ENCODE results near the gene SCGB2B2. TPM values are rescaled to one million over a fixed set of nuclear protein-coding genes. Genes with fewer than 3 reads are reported as not detected.

SCGB2B2 gene
- total and polyA plus RNA-seq, 2 of the 4 experiments (the other 2 are of a cell fraction) = not detected

- no peak overlapping the region for H3K9ac ChIP-seq (ENCODE audit: low read depth, low read length)
- H4K5ac ChIP-seq (ENCODE audit: low read depth, low read length) = no peak overlapping the region
- H3K9me1 ChIP-seq (ENCODE audit: insufficient read depth, low read length) = 0 out of 2 replicates have a peak, but pooled peaks cover 5% of the 10 kb centered on the region
- intact Hi-C loops (cut with micrococcal nuclease) (no loop called here), dilution Hi-C loops (cut with HindIII; ENCODE audit: low sequenced_read_pairs, unreplicated experiment) (no loop called here), in situ Hi-C loops (cut with MboI; ENCODE audit: low sequenced_read_pairs) (no loop called here)
- no peak overlapping the region for H3K56ac ChIP-seq (ENCODE audit: extremely low read depth, insufficient read depth, low read length)
- no peak overlapping the region for H2BK120ac ChIP-seq (ENCODE audit: low read depth, low read length)
- H2BK5ac ChIP-seq (ENCODE audit: low read depth, low read length, poor library complexity, severe bottlenecking) = no peak overlapping the region
- no peak overlapping the region for H3K18ac ChIP-seq (ENCODE audit: low read depth, low read length)
- H3K23ac ChIP-seq (ENCODE audit: low read depth, low read length) = no peak overlapping the region
- H4K20me1 ChIP-seq (ENCODE audit: insufficient read depth, low read length) = no peaks in the 10 kb centered on the region
- H3K14ac ChIP-seq (replicated peaks; ENCODE audit: low read depth, low read length) = no peak overlapping the region
- TF ChIP-seq RCOR1 (IDR thresholded peaks at IDR 0.05; ENCODE audit: insufficient replicate concordance, low read length) = no peak
- no peak for TF ChIP-seq MAZ (IDR thresholded peaks at IDR 0.05; ENCODE audit: borderline replicate concordance, low read depth, low read length)
- no peak for TF ChIP-seq CEBPB (IDR thresholded peaks at IDR 0.05; ENCODE audit: low read depth, low read length)
- TF ChIP-seq ELK1 (IDR thresholded peaks at IDR 0.05; ENCODE audit: borderline replicate concordance, low read depth, low read length) = no peak
- no peak for TF ChIP-seq BHLHE40 (IDR thresholded peaks at IDR 0.05; ENCODE audit: low read depth, low read length)
- no peak for TF ChIP-seq USF2 (IDR thresholded peaks at IDR 0.05; ENCODE audit: low read depth, low read length)
- no peak for TF ChIP-seq POLR2A (IDR thresholded peaks at IDR 0.05; ENCODE audit: low read depth, low read length)
- no peak for TF ChIP-seq MXI1 (IDR thresholded peaks at IDR 0.05; ENCODE audit: borderline replicate concordance, low read depth, low read length)
- no peak for TF ChIP-seq CHD1 (IDR thresholded peaks at IDR 0.05; ENCODE audit: low read depth, low read length)
- TF ChIP-seq CTCF (conservative IDR thresholded peaks at IDR 0.05; ENCODE audit: low read depth, low read length) = no peak
- WGBS, 2 experiments (ENCODE audit: extremely low coverage in 2 of 2, insufficient read length in 1 of 2) = 20% methylated on average over 1 of the region's 3 CpGs; no CpG with 5 or more reads in 1 of the 2 experiments
- H2BK15ac ChIP-seq (ENCODE audit: low read depth, low read length) = no peak overlapping the region
- no peak for ATAC-seq (ENCODE audit: low read depth)
- DNase-seq = no peak
- no peak overlapping the region for H4K8ac ChIP-seq (ENCODE audit: low read depth in 2 of 2, low read length in 2 of 2)
- CTCF ChIA-PET = no interaction called here
- no peak overlapping the region for H3K4me2 ChIP-seq (ENCODE audit: low read depth, low read length)
- BruUV-seq (replicated peaks) = no TSS peak
- no peaks in the 10 kb centered on the region; the same call in 1 of the 2 replicates for H3K9me3 ChIP-seq (ENCODE audit: control insufficient read depth, insufficient read depth, low read length)
- peaks cover 2% of the 10 kb centered on the region; the same call in 1 of the 2 replicates for H3K4me1 ChIP-seq (ENCODE audit: control insufficient read depth, insufficient read depth, low read length)
- no peak overlapping the region for H2BK20ac ChIP-seq (ENCODE audit: low read depth, low read length)
- H3K36me3 ChIP-seq (ENCODE audit: control insufficient read depth, insufficient read depth, low read length) = no peaks in the 10 kb centered on the region
- H2AK5ac ChIP-seq (ENCODE audit: low read depth, low read length) = no peak overlapping the region
- H3K27ac ChIP-seq (ENCODE audit: insufficient read depth, low read length) = no peak overlapping the region
- H3K79me1 ChIP-seq (ENCODE audit: low read depth in 1 of 2, low read length in 2 of 2) = peaks cover 6% of the 10 kb centered on the region in 2 experiments
- H3K4me3 ChIP-seq (ENCODE audit: insufficient read depth, low read depth, low read length) = no peak overlapping the region
- no peaks in the 10 kb centered on the region for H3K27me3 ChIP-seq (ENCODE audit: control insufficient read depth, insufficient read depth, low read length)
- no peak overlapping the region for H3K4ac ChIP-seq (ENCODE audit: low read depth, low read length)
- H2AK9ac ChIP-seq (replicated peaks; ENCODE audit: low read depth, low read length, poor library complexity) = no peak overlapping the region
- H2AFZ ChIP-seq (replicated peaks; ENCODE audit: low read length, poor library complexity) = no peak overlapping the region
- POLR2A ChIA-PET (ENCODE audit: unreplicated experiment) = no interaction called here
- H4K91ac ChIP-seq (ENCODE audit: insufficient read depth, low read depth, low read length) = no peak overlapping the region
Measured at GRCh38 chr19:34673590-34673989, 3.4 kb downstream of the SCGB2B2 start.

Measured in IMR-90 (cell line).